IMR-90 (cell line): ENCODE measurements around the gene ARL13A. TPM values are rescaled to one million over a fixed set of nuclear protein-coding genes. Genes with fewer than 3 reads are reported as not detected.

ENCODE experiments used
- ATAC-seq: fragments of 200-7000 bp; cut with Tn5 transposase; 2 replicates; pipeline ENCODE4 v1.9.1; 2020; ENCODE audit warnings: low read depth, mild to moderate bottlenecking, moderate library complexity
- BruUV-seq: library from RNA; stranded (reverse); fragments of 400-500 nt; replicated peaks from 2 replicates; lab custom pipeline; 2021; lab: Mats Ljungman, UMichigan
- CTCF ChIA-PET: fragments of 300-600 bp; formaldehyde crosslinking; extraction: SDS; loops from one replicate; lab custom pipeline; 2021; ENCODE audit warnings: antibody characterized with exemption; lab: Yijun Ruan, JAX
- POLR2A ChIA-PET: fragments of 300-600 bp; sonication (Branson Sonifier 250); formaldehyde crosslinking; loops from one replicate; lab custom pipeline; 2022; ENCODE audit warnings: antibody characterized with exemption; ENCODE audit not compliant: unreplicated experiment; lab: Charles Lee
- DNase-seq: peaks from one replicate; pipeline ENCODE4 v3.0.0; 2013
- H2AFZ ChIP-seq: replicated peaks from 2 replicates; pipeline ENCODE3; 2013; ENCODE audit warnings: low read length, mild to moderate bottlenecking; ENCODE audit not compliant: poor library complexity
- H2AK5ac ChIP-seq: 2 replicates; pipeline ENCODE4 v1.6.1; 2013; ENCODE audit warnings: low read depth, low read length, inconsistent platforms
- H2AK9ac ChIP-seq: replicated peaks from 2 replicates; pipeline ENCODE3; 2013; ENCODE audit warnings: mild to moderate bottlenecking, low read depth, low read length, moderate library complexity; ENCODE audit not compliant: poor library complexity
- H2BK120ac ChIP-seq: 2 replicates; pipeline ENCODE4 v1.6.1; 2013; ENCODE audit warnings: low read depth, low read length, inconsistent platforms
- H2BK15ac ChIP-seq: 3 replicates; pipeline ENCODE4 v1.6.1; 2013; ENCODE audit warnings: low read depth, low read length, inconsistent platforms
- H2BK20ac ChIP-seq: 2 replicates; pipeline ENCODE4 v1.6.1; 2013; ENCODE audit warnings: low read depth, mild to moderate bottlenecking, inconsistent platforms, low read length, moderate library complexity
- H2BK5ac ChIP-seq: 2 replicates; pipeline ENCODE4 v1.6.1; 2013; ENCODE audit warnings: mild to moderate bottlenecking, low read depth, low read length, inconsistent platforms; ENCODE audit not compliant: poor library complexity, severe bottlenecking
- H3K14ac ChIP-seq: replicated peaks from 2 replicates; pipeline ENCODE4 v1.6.1; 2013; ENCODE audit warnings: low read depth, low read length, inconsistent platforms
- H3K18ac ChIP-seq: 2 replicates; pipeline ENCODE4 v1.6.1; 2013; ENCODE audit warnings: low read depth, low read length, control low read depth
- H3K23ac ChIP-seq: 2 replicates; pipeline ENCODE4 v1.6.1; 2013; ENCODE audit warnings: low read depth, low read length, inconsistent platforms
- H3K27ac ChIP-seq: 2 replicates; pipeline ENCODE4 v1.5.1; 2013; ENCODE audit warnings: mild to moderate bottlenecking, control low read depth, low read length; ENCODE audit not compliant: insufficient read depth
- H3K27me3 ChIP-seq: 2 replicates; pipeline ENCODE4 v1.6.1; 2013; ENCODE audit warnings: low read length; ENCODE audit not compliant: control insufficient read depth, insufficient read depth
- H3K36me3 ChIP-seq: 2 replicates; pipeline ENCODE4 v1.6.1; 2013; ENCODE audit warnings: low read length, mixed read lengths; ENCODE audit not compliant: control insufficient read depth, insufficient read depth
- H3K4ac ChIP-seq: 2 replicates; pipeline ENCODE4 v1.6.1; 2013; ENCODE audit warnings: low read depth, low read length, inconsistent platforms
- H3K4me1 ChIP-seq: 2 replicates; pipeline ENCODE4 v1.6.1; 2013; ENCODE audit warnings: low read length, mixed read lengths; ENCODE audit not compliant: control insufficient read depth, insufficient read depth
- H3K4me2 ChIP-seq: 2 replicates; pipeline ENCODE4 v1.6.1; 2013; ENCODE audit warnings: low read depth, mild to moderate bottlenecking, control low read depth, low read length, moderate library complexity
- H3K4me3 ChIP-seq: 2 replicates; pipeline ENCODE4 v1.5.1; 2013; ENCODE audit warnings: low read depth, mild to moderate bottlenecking, control low read depth, low read length, moderate library complexity; ENCODE audit not compliant: insufficient read depth
- H3K56ac ChIP-seq: 2 replicates; pipeline ENCODE4 v1.6.1; 2013; ENCODE audit warnings: low read length, inconsistent platforms; ENCODE audit not compliant: insufficient read depth; ENCODE audit errors: extremely low read depth
- H3K79me1 ChIP-seq, 2 experiments: 2 replicates each; pipeline ENCODE4 v1.6.1; 2013; ENCODE audit warnings: low read length in 2 of 2, inconsistent platforms in 1 of 2, low read depth in 1 of 2
- H3K9ac ChIP-seq: 2 replicates; pipeline ENCODE4 v1.6.1; 2013; ENCODE audit warnings: low read depth, low read length, control low read depth
- H3K9me1 ChIP-seq: 2 replicates; pipeline ENCODE4 v1.6.1; 2013; ENCODE audit warnings: low read length, inconsistent platforms; ENCODE audit not compliant: insufficient read depth
- H3K9me3 ChIP-seq: 2 replicates; pipeline ENCODE4 v1.6.1; 2013; ENCODE audit warnings: low read length; ENCODE audit not compliant: control insufficient read depth, insufficient read depth
- H4K20me1 ChIP-seq: 2 replicates; pipeline ENCODE4 v1.6.1; 2013; ENCODE audit warnings: low read length, inconsistent platforms; ENCODE audit not compliant: insufficient read depth
- H4K5ac ChIP-seq: 2 replicates; pipeline ENCODE4 v1.6.1; 2013; ENCODE audit warnings: mild to moderate bottlenecking, low read depth, low read length, control low read depth
- H4K8ac ChIP-seq, 2 experiments: 2 replicates each; pipeline ENCODE4 v1.6.1; 2013; ENCODE audit warnings: low read depth in 2 of 2, low read length in 2 of 2, control low read depth in 1 of 2, inconsistent platforms in 1 of 2
- H4K91ac ChIP-seq: 2 replicates; pipeline ENCODE4 v1.6.1; 2013; ENCODE audit warnings: low read depth, low read length, inconsistent platforms; ENCODE audit not compliant: insufficient read depth
- CEBPB ChIP-seq: IDR thresholded peaks from 2 replicates; pipeline ENCODE4 v1.6.1; 2012; ENCODE audit warnings: low read depth, low read length, improper control_type of control experiment
- CHD1 ChIP-seq: IDR thresholded peaks from 2 replicates; pipeline ENCODE4 v1.6.1; 2012; ENCODE audit warnings: low read depth, low read length, improper control_type of control experiment
- MAFK ChIP-seq: IDR thresholded peaks from 2 replicates; pipeline ENCODE4 v1.6.1; 2012; ENCODE audit warnings: low read depth, low read length, improper control_type of control experiment
- MAZ ChIP-seq: IDR thresholded peaks from 2 replicates; pipeline ENCODE4 v1.6.1; 2012; ENCODE audit warnings: low read depth, mild to moderate bottlenecking, low read length, improper control_type of control experiment, moderate library complexity, borderline replicate concordance
- MXI1 ChIP-seq: IDR thresholded peaks from 2 replicates; pipeline ENCODE4 v1.6.1; 2012; ENCODE audit warnings: low read depth, mild to moderate bottlenecking, low read length, moderate library complexity, borderline replicate concordance
- NFE2L2 ChIP-seq: fragments of 150-350 bp; IDR thresholded peaks from 2 replicates; pipeline ENCODE4 v1.6.1; 2016; ENCODE audit warnings: low read depth, mild to moderate bottlenecking, low read length
- RAD21 ChIP-seq: IDR thresholded peaks from 2 replicates; pipeline ENCODE4 v1.6.1; 2012; ENCODE audit warnings: low read length, improper control_type of control experiment
- RCOR1 ChIP-seq: IDR thresholded peaks from 2 replicates; pipeline ENCODE4 v1.6.1; 2012; ENCODE audit warnings: mild to moderate bottlenecking, low read length, improper control_type of control experiment; ENCODE audit not compliant: insufficient replicate concordance
- RFX5 ChIP-seq: IDR thresholded peaks from 2 replicates; pipeline ENCODE4 v1.8.0; 2012; ENCODE audit warnings: low read depth, mild to moderate bottlenecking, low read length, moderate library complexity
- SMC3 ChIP-seq: fragments of 150-350 bp; IDR thresholded peaks from 2 replicates; pipeline ENCODE4 v1.6.1; 2016; ENCODE audit warnings: low read depth, mild to moderate bottlenecking, antibody characterized with exemption, low read length, moderate library complexity
- WGBS, 2 experiments: methylation state at CpG; one replicate each; pipeline versions ENCODE4 v1.1.5 to v1.1.7; 2013; ENCODE audit warnings: missing lambda C conversion rate in 2 of 2; ENCODE audit not compliant: insufficient read length in 1 of 2; ENCODE audit errors: extremely low coverage in 2 of 2; 5-methylcytosine and 5-hydroxymethylcytosine counted together
- dilution Hi-C: fragments of 300-500 bp; cut with HindIII; formaldehyde crosslinking; loops from one replicate; pipeline ENCODE4 v1.14.3; 2018; ENCODE audit warnings: low sequenced_read_pairs; ENCODE audit not compliant: unreplicated experiment
- in situ Hi-C: fragments of 300-500 bp; cut with MboI; formaldehyde crosslinking; loops from 3 replicates; pipeline ENCODE4 v1.14.3; 2019; ENCODE audit warnings: low sequenced_read_pairs, inconsistent platforms, mixed read lengths
- intact Hi-C: fragments of 100-400 bp; cut with micrococcal nuclease; formaldehyde crosslinking; loops from 2 replicates; pipeline ENCODE4 v1.10.0; 2022
- polyA plus RNA-seq, 3 experiments: library from polyadenylated mRNA; depleted of rRNA; stranded (reverse); fragments of >200 nt; gene quantifications; 2 replicates each; pipeline ENCODE4 v1.2.3, GENCODE V29; 2012; ENCODE audit warnings: low replicate concordance in 1 of 3
- total RNA-seq: library from RNA; depleted of rRNA; stranded (reverse); fragments of >200 nt; gene quantifications from 2 replicates; pipeline ENCODE4 v1.2.3, GENCODE V29; 2012
- TF ChIP-seq, protein P1 (sequence below): fragments of 150-350 bp; IDR thresholded peaks from 2 replicates; pipeline ENCODE4 v1.6.1; 2017; ENCODE audit warnings: mild to moderate bottlenecking, antibody characterized with exemption, low read length, low read depth
- TF ChIP-seq, protein P2 (sequence below): fragments of 150-350 bp; IDR thresholded peaks from 2 replicates; pipeline ENCODE4 v1.6.1; 2016; ENCODE audit warnings: low read depth, mild to moderate bottlenecking, low read length, moderate library complexity, borderline replicate concordance
- TF ChIP-seq, protein P3 (sequence below): conservative IDR thresholded peaks from 2 replicates; pipeline ENCODE4 v1.5.1; 2012; ENCODE audit warnings: mild to moderate bottlenecking, low read depth, low read length, improper control_type of control experiment

ARL13A gene
- total and polyA plus RNA-seq, 2 of the 4 experiments (the other 2 are of a cell fraction): not detected

DNA sequence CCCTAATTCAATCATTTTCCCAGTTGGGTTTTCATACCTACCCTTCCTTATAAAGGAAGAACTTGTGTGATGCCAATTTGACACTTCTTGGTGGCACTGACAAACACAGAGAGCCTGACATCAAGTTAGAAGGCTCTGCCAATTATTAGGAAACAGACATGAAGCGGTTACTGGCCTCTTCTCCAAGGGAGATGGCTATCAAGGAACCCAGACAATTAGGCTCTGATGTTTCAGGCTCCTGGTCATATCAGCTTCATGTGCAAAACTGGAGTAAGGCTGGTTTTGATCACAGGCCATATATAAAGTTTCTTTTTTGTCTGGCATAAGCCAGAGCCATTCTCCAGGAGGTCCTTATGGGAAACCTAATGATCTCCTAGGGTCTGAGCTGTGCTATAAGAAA, 428 bp downstream of the ARL13A start:
- peaks cover 7% of the 10 kb centered on the region for H3K4me1 ChIP-seq
- dilution Hi-C loops: no loop called here

More for the DNA sequence above, 428 bp downstream of the ARL13A start:
- no peak for ATAC-seq
- Histone ChIP-seq H4K8ac (no peak overlapping the region), H3K4me3 (no peak overlapping the region), H3K27me3 (no peaks in the 10 kb centered on the region), H2BK5ac (no peak overlapping the region), H3K14ac (no peak overlapping the region), H3K4ac (no peak overlapping the region), H3K9me3 (no peaks in the 10 kb centered on the region), H3K4me2 (no peak overlapping the region), H2AK9ac (no peak overlapping the region), H3K56ac (no peak overlapping the region), H3K79me1 (no peaks in the 10 kb centered on the region), H2BK120ac (no peak overlapping the region), H3K9ac (no peak overlapping the region), H4K20me1 (no peaks in the 10 kb centered on the region), H3K18ac (no peak overlapping the region), H3K27ac (no peak overlapping the region), H4K91ac (no peak overlapping the region), H3K23ac (no peak overlapping the region), H3K9me1 (no peaks in the 10 kb centered on the region; the same call in 1 of the 2 replicates), H2AK5ac (no peak overlapping the region), H2BK15ac (no peak overlapping the region), H2AFZ (no peak overlapping the region), H4K5ac (no peak overlapping the region), H2BK20ac (peak overlapping the region; percentile 24; the same call in 1 of the 2 replicates), H3K36me3 (no peaks in the 10 kb centered on the region)
- no peak for DNase-seq
- BruUV-seq: no TSS peak
- ChIA-PET CTCF (interaction anchor here (0.6 kb wide), 1 partner anchor 67 kb away, joined by 4 read pairs; no protein-coding TSS in a partner anchor), POLR2A (no interaction called here)
- in situ Hi-C loops (no loop called here), intact Hi-C loops (no loop called here)
- TF ChIP-seq SMC3 (no peak), NFE2L2 (no peak), CHD1 (no peak), MAZ (no peak), RAD21 (no peak), MXI1 (no peak), MAFK (no peak), RFX5 (no peak), CEBPB (no peak), RCOR1 (no peak)
- TF ChIP-seq, protein P1, sequence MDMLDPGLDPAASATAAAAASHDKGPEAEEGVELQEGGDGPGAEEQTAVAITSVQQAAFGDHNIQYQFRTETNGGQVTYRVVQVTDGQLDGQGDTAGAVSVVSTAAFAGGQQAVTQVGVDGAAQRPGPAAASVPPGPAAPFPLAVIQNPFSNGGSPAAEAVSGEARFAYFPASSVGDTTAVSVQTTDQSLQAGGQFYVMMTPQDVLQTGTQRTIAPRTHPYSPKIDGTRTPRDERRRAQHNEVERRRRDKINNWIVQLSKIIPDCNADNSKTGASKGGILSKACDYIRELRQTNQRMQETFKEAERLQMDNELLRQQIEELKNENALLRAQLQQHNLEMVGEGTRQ: no peak
- TF ChIP-seq, protein P2, sequence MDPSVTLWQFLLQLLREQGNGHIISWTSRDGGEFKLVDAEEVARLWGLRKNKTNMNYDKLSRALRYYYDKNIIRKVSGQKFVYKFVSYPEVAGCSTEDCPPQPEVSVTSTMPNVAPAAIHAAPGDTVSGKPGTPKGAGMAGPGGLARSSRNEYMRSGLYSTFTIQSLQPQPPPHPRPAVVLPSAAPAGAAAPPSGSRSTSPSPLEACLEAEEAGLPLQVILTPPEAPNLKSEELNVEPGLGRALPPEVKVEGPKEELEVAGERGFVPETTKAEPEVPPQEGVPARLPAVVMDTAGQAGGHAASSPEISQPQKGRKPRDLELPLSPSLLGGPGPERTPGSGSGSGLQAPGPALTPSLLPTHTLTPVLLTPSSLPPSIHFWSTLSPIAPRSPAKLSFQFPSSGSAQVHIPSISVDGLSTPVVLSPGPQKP: no peak
- TF ChIP-seq, protein P3, sequence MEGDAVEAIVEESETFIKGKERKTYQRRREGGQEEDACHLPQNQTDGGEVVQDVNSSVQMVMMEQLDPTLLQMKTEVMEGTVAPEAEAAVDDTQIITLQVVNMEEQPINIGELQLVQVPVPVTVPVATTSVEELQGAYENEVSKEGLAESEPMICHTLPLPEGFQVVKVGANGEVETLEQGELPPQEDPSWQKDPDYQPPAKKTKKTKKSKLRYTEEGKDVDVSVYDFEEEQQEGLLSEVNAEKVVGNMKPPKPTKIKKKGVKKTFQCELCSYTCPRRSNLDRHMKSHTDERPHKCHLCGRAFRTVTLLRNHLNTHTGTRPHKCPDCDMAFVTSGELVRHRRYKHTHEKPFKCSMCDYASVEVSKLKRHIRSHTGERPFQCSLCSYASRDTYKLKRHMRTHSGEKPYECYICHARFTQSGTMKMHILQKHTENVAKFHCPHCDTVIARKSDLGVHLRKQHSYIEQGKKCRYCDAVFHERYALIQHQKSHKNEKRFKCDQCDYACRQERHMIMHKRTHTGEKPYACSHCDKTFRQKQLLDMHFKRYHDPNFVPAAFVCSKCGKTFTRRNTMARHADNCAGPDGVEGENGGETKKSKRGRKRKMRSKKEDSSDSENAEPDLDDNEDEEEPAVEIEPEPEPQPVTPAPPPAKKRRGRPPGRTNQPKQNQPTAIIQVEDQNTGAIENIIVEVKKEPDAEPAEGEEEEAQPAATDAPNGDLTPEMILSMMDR: no peak
- no CpG with 5 or more reads among the region's 1 CpG for WGBS, 2 experiments
